HepG2 (cell line): ENCODE data around the gene RGL3. TPM values are rescaled to one million over a fixed set of nuclear protein-coding genes. Genes with fewer than 3 reads are reported as not detected.

Experiments used
- CEBPB ChIP-seq: IDR thresholded peaks from 2 replicates; pipeline ENCODE4 v1.6.1; 2011; ENCODE audit warnings: low read depth, low read length, improper control_type of control experiment, borderline replicate concordance
- EEA1 ChIP-seq: sonication (generic); formaldehyde crosslinking; IDR thresholded peaks from 2 replicates; pipeline ENCODE4 v1.5.1; 2020; ENCODE audit warnings: mild to moderate bottlenecking, missing genetic modification reagents, borderline replicate concordance
- GABPB1 ChIP-seq: IDR thresholded peaks from 2 replicates; pipeline ENCODE4 v1.6.1; 2016; ENCODE audit warnings: mild to moderate bottlenecking, missing genetic modification reagents, moderate library complexity, missing compliant biosample characterization
- HMGA1 ChIP-seq: sonication (generic); formaldehyde crosslinking; conservative IDR thresholded peaks from 2 replicates; pipeline ENCODE4 v1.4.0; 2020; ENCODE audit warnings: missing genetic modification reagents
- HNRNPH1 ChIP-seq: fragments of 200-400 bp; formaldehyde crosslinking; optimal IDR thresholded peaks from 2 replicates; pipeline ENCODE3; 2017; ENCODE audit warnings: mild to moderate bottlenecking, low read depth, low read length
- HNRNPL ChIP-seq: fragments of 200-400 bp; formaldehyde crosslinking; IDR thresholded peaks from 2 replicates; pipeline ENCODE4 v1.6.1; 2017; ENCODE audit warnings: mild to moderate bottlenecking, low read depth, low read length
- KAT8 ChIP-seq: IDR thresholded peaks from 2 replicates; pipeline ENCODE4 v1.6.1; 2016; ENCODE audit warnings: missing genetic modification reagents, missing compliant biosample characterization
- NCOA1 ChIP-seq: sonication (generic); formaldehyde crosslinking; IDR thresholded peaks from 2 replicates; pipeline ENCODE4 v1.9.0; 2021; ENCODE audit warnings: missing genetic modification reagents
- PLSCR1 ChIP-seq: sonication (generic); formaldehyde crosslinking; IDR thresholded peaks from 2 replicates; pipeline ENCODE4 v1.5.0; 2020; ENCODE audit warnings: missing genetic modification reagents, mild to moderate bottlenecking, borderline replicate concordance
- RFX5 ChIP-seq: IDR thresholded peaks from 2 replicates; pipeline ENCODE4 v1.6.1; 2011; ENCODE audit warnings: low read depth, low read length, improper control_type of control experiment
- SMARCC2 ChIP-seq: fragments of 450-650 bp; IDR thresholded peaks from 2 replicates; pipeline ENCODE4 v1.6.1; 2017; ENCODE audit warnings: antibody characterized with exemption, mild to moderate bottlenecking
- STAG1 ChIP-seq: sonication (generic); formaldehyde crosslinking; IDR thresholded peaks from 2 replicates; pipeline ENCODE4 v1.4.0; 2020; ENCODE audit warnings: missing genetic modification reagents
- THAP9 ChIP-seq: sonication (generic); formaldehyde crosslinking; IDR thresholded peaks from 2 replicates; pipeline ENCODE4; 2020; ENCODE audit warnings: missing genetic modification reagents, mild to moderate bottlenecking, borderline replicate concordance
- ZBTB46 ChIP-seq: sonication (generic); formaldehyde crosslinking; IDR thresholded peaks from 2 replicates; pipeline ENCODE4 v1.4.0; 2020; ENCODE audit warnings: mild to moderate bottlenecking, missing genetic modification reagents, borderline replicate concordance
- ZBTB7A ChIP-seq: sonication (generic); formaldehyde crosslinking; IDR thresholded peaks from 2 replicates; pipeline ENCODE4 v1.8.0; 2022; ENCODE audit warnings: mild to moderate bottlenecking, missing genetic modification reagents
- ZFP37 ChIP-seq: sonication (generic); formaldehyde crosslinking; IDR thresholded peaks from 2 replicates; pipeline ENCODE4 v1.4.0; 2020; ENCODE audit warnings: missing genetic modification reagents, borderline replicate concordance
- ZKSCAN1 ChIP-seq: fragments of 150-350 bp; IDR thresholded peaks from 2 replicates; pipeline ENCODE4 v1.6.1; 2014; ENCODE audit warnings: low read length
- ZNF20 ChIP-seq: sonication (generic); formaldehyde crosslinking; IDR thresholded peaks from 2 replicates; pipeline ENCODE4 v1.4.0; 2020; ENCODE audit warnings: mild to moderate bottlenecking, moderate library complexity, missing genetic modification reagents
- ZNF510 ChIP-seq: sonication (generic); formaldehyde crosslinking; IDR thresholded peaks from 2 replicates; pipeline ENCODE4 v1.4.0; 2020; ENCODE audit warnings: low read depth, mild to moderate bottlenecking, missing genetic modification reagents
- ZNF574 ChIP-seq: sonication (generic); formaldehyde crosslinking; IDR thresholded peaks from 2 replicates; pipeline ENCODE4 v1.4.0; 2020; ENCODE audit warnings: missing genetic modification reagents
- ZNF598 ChIP-seq: sonication (generic); formaldehyde crosslinking; IDR thresholded peaks from 2 replicates; pipeline ENCODE4 v1.5.1; 2020; ENCODE audit warnings: mild to moderate bottlenecking, missing genetic modification reagents, borderline replicate concordance
- ZNF615 ChIP-seq: sonication (generic); formaldehyde crosslinking; IDR thresholded peaks from 2 replicates; pipeline ENCODE4 v1.5.0; 2020; ENCODE audit warnings: mild to moderate bottlenecking, missing genetic modification reagents, borderline replicate concordance
- polyA plus RNA-seq, 8 experiments: library from polyadenylated mRNA; depleted of rRNA in 3 of 8; stranded (reverse) in 7 of 8; unstranded in 1 of 8; fragments of >200 nt; fragmentation: Illumina TruSeq in 4 of 8; extraction: Trizol in 4 of 8; gene quantifications; 2 replicates each; pipeline versions ENCODE4 v1.2.1 to v1.2.3, GENCODE V29; 2011 to 2016; ENCODE audit warnings: low read depth in 4 of 8, missing spikeins in 1 of 8, mixed read lengths in 1 of 8; ENCODE audit not compliant: insufficient read depth in 1 of 8
- total RNA-seq, 5 experiments: library from RNA; depleted of rRNA; stranded (reverse); fragments of >200 nt; fragmentation: Illumina TruSeq; extraction: Trizol; gene quantifications; 2 replicates each; pipeline ENCODE4 v1.2.3, GENCODE V29; 2016; ENCODE audit warnings: low read depth in 1 of 5

The RGL3 gene
- total and polyA plus RNA-seq, 2 of the 13 experiments (the other 11 are each of a cell fraction or from before 2014, with no cell fraction given) = 4.2 to 7.6 TPM

- no peak for TF ChIP-seq CEBPB
- TF ChIP-seq ZNF598 = no peak; the same call in 1 of the 2 replicates
- no peak for TF ChIP-seq EEA1
- TF ChIP-seq THAP9 = peak; percentile 100
- TF ChIP-seq ZNF615 (CRISPR knock-in tag) = no peak
- TF ChIP-seq ZNF574 (CRISPR knock-in tag) = peak; percentile 93
- TF ChIP-seq ZBTB7A (CRISPR knock-in tag) = peak; percentile 53; the same call in 1 of the 2 replicates
- TF ChIP-seq ZNF510 (CRISPR knock-in tag) = no peak
- TF ChIP-seq PLSCR1 (CRISPR knock-in tag) = no peak
- TF ChIP-seq HMGA1 (CRISPR knock-in tag) = no peak
- TF ChIP-seq ZKSCAN1 = no peak
- no peak for TF ChIP-seq NCOA1
- TF ChIP-seq RFX5 = peak; percentile 69; the same call in 1 of the 2 replicates
- no peak for TF ChIP-seq ZNF20 (CRISPR knock-in tag)
- TF ChIP-seq HNRNPL = 0 out of 2 replicates have a peak, but pooled peaks have one; percentile 42
- TF ChIP-seq ZFP37 = no peak; the same call in 1 of the 2 replicates
- TF ChIP-seq GABPB1 (CRISPR knock-in tag) = peak; percentile 99
- TF ChIP-seq HNRNPH1 = no peak
- no peak for TF ChIP-seq ZBTB46 (CRISPR knock-in tag)
- no peak for TF ChIP-seq SMARCC2
- peak; percentile 98 for TF ChIP-seq KAT8 (CRISPR knock-in tag)
- TF ChIP-seq STAG1 (CRISPR knock-in tag) = 0 out of 2 replicates have a peak, but pooled peaks have one; percentile 8
Observed at GRCh38 chr19:11435057-11435832, 16.1 kb upstream of the RGL3 start, which contains the start of the genes ODAD3 and PRKCSH (continued).
